ENCODE results near the gene SLC17A4. TPM values are rescaled to one million over a fixed set of nuclear protein-coding genes. Genes with fewer than 3 reads are reported as not detected.

Gene SLC17A4
- polyA plus RNA-seq, 1 donor from 2014 or later: 0.28 TPM

GRCh38 chr6:25787428-25787827, 32.9 kb downstream of the SLC17A4 start:
- H3K4me2 ChIP-seq (ENCODE audit: low read length): no peak overlapping the region
- H3F3A ChIP-seq (ENCODE audit: insufficient read depth, low read length, poor library complexity, severe bottlenecking): no peaks in the 10 kb centered on the region
- H3K27me3 ChIP-seq (ENCODE audit: insufficient read depth, low read depth, low read length): no peaks in the 10 kb centered on the region
- H3K9me3 ChIP-seq (ENCODE audit: low read length): no peaks in the 10 kb centered on the region
- H2AFZ ChIP-seq (ENCODE audit: low read depth, low read length): no peak overlapping the region
- H3K9me2 ChIP-seq (ENCODE audit: insufficient read depth, low read length): no peaks in the 10 kb centered on the region
- H4K20me1 ChIP-seq (ENCODE audit: insufficient read depth): no peaks in the 10 kb centered on the region
- no peaks in the 10 kb centered on the region for H3K36me3 ChIP-seq (ENCODE audit: insufficient read depth, low read length)
- H3K27ac ChIP-seq (ENCODE audit: low read length): no peak overlapping the region
- H3K4me3 ChIP-seq (ENCODE audit: low read length): no peak overlapping the region
- no peaks in the 10 kb centered on the region for H3K79me2 ChIP-seq (replicated peaks; ENCODE audit: insufficient read depth, low read length)
- no peak overlapping the region for H3K9ac ChIP-seq (ENCODE audit: low read length)
- TF ChIP-seq SMC3 (conservative IDR thresholded peaks at IDR 0.05; ENCODE audit: poor library complexity): no peak
- TF ChIP-seq EP300 (conservative IDR thresholded peaks at IDR 0.05; ENCODE audit: poor library complexity, severe bottlenecking): no peak
- TF ChIP-seq POLR2AphosphoS5 (IDR thresholded peaks at IDR 0.05): no peak
- no peak for TF ChIP-seq EZH2 (IDR thresholded peaks at IDR 0.05; ENCODE audit: borderline replicate concordance, insufficient read depth, low read length, poor library complexity, severe bottlenecking)
- TF ChIP-seq TAF1 (IDR thresholded peaks at IDR 0.05; ENCODE audit: low read depth): no peak
- TF ChIP-seq MXI1 (conservative IDR thresholded peaks at IDR 0.05; ENCODE audit: poor library complexity, severe bottlenecking): no peak
- no peak for TF ChIP-seq RAD21 (conservative IDR thresholded peaks at IDR 0.05)
- TF ChIP-seq, protein P1, sequence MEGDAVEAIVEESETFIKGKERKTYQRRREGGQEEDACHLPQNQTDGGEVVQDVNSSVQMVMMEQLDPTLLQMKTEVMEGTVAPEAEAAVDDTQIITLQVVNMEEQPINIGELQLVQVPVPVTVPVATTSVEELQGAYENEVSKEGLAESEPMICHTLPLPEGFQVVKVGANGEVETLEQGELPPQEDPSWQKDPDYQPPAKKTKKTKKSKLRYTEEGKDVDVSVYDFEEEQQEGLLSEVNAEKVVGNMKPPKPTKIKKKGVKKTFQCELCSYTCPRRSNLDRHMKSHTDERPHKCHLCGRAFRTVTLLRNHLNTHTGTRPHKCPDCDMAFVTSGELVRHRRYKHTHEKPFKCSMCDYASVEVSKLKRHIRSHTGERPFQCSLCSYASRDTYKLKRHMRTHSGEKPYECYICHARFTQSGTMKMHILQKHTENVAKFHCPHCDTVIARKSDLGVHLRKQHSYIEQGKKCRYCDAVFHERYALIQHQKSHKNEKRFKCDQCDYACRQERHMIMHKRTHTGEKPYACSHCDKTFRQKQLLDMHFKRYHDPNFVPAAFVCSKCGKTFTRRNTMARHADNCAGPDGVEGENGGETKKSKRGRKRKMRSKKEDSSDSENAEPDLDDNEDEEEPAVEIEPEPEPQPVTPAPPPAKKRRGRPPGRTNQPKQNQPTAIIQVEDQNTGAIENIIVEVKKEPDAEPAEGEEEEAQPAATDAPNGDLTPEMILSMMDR (IDR thresholded peaks at IDR 0.05; ENCODE audit: poor library complexity, severe bottlenecking): no peak
- TF ChIP-seq, protein P2, sequence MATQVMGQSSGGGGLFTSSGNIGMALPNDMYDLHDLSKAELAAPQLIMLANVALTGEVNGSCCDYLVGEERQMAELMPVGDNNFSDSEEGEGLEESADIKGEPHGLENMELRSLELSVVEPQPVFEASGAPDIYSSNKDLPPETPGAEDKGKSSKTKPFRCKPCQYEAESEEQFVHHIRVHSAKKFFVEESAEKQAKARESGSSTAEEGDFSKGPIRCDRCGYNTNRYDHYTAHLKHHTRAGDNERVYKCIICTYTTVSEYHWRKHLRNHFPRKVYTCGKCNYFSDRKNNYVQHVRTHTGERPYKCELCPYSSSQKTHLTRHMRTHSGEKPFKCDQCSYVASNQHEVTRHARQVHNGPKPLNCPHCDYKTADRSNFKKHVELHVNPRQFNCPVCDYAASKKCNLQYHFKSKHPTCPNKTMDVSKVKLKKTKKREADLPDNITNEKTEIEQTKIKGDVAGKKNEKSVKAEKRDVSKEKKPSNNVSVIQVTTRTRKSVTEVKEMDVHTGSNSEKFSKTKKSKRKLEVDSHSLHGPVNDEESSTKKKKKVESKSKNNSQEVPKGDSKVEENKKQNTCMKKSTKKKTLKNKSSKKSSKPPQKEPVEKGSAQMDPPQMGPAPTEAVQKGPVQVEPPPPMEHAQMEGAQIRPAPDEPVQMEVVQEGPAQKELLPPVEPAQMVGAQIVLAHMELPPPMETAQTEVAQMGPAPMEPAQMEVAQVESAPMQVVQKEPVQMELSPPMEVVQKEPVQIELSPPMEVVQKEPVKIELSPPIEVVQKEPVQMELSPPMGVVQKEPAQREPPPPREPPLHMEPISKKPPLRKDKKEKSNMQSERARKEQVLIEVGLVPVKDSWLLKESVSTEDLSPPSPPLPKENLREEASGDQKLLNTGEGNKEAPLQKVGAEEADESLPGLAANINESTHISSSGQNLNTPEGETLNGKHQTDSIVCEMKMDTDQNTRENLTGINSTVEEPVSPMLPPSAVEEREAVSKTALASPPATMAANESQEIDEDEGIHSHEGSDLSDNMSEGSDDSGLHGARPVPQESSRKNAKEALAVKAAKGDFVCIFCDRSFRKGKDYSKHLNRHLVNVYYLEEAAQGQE (IDR thresholded peaks at IDR 0.05; ENCODE audit: borderline replicate concordance): no peak

DNA sequence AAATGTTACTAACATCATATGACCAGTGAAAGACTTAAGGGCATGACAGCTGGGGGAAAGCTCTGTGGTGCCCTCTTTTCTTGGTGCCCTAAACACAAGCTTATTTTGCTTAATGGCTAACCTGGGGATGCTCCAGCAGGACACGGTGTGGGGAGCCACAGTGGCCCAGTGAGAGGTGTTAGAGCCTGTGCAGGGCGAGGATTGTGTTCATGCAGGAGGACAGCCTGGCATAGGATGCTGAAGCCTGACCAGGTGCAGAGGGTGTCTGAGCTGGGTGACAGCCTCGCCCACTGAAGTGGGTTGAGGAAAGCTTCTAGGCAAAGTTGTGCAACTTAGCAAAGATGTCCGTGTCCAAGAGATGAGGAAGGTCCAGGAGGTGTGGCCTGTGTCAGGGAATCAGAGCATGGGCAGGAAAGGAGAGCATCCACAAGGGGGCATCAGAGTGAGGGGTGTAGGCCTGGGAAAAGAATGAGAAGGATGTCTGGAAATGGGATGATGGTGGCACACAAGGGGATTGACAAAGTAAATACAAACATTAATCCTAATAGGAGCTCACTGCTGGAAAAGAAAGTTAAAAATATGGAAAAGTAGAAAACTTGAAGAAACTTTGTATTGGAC, 33.9 kb downstream of the SLC17A4 start:
- H3K4me3 ChIP-seq (ENCODE audit: low read length): no peak overlapping the region
- no peak overlapping the region for H3K4me2 ChIP-seq (ENCODE audit: low read length)
- H3K9me2 ChIP-seq (ENCODE audit: insufficient read depth, low read length): no peaks in the 10 kb centered on the region
- no peaks in the 10 kb centered on the region for H4K20me1 ChIP-seq (ENCODE audit: insufficient read depth)
- no peak overlapping the region for H2AFZ ChIP-seq (ENCODE audit: low read depth, low read length)
- TF ChIP-seq POLR2AphosphoS5 (IDR thresholded peaks at IDR 0.05) (no peak), RAD21 (conservative IDR thresholded peaks at IDR 0.05) (no peak), EZH2 (IDR thresholded peaks at IDR 0.05; ENCODE audit: borderline replicate concordance, insufficient read depth, low read length, poor library complexity, severe bottlenecking) (no peak), SMC3 (conservative IDR thresholded peaks at IDR 0.05; ENCODE audit: poor library complexity) (no peak), MXI1 (conservative IDR thresholded peaks at IDR 0.05; ENCODE audit: poor library complexity, severe bottlenecking) (no peak), EP300 (conservative IDR thresholded peaks at IDR 0.05; ENCODE audit: poor library complexity, severe bottlenecking) (no peak), TAF1 (IDR thresholded peaks at IDR 0.05; ENCODE audit: low read depth) (no peak)
- TF ChIP-seq, protein P2 (IDR thresholded peaks at IDR 0.05; ENCODE audit: borderline replicate concordance): no peak
- TF ChIP-seq, protein P1 (IDR thresholded peaks at IDR 0.05; ENCODE audit: poor library complexity, severe bottlenecking): no peak
- no peaks in the 10 kb centered on the region for H3F3A ChIP-seq (ENCODE audit: insufficient read depth, low read length, poor library complexity, severe bottlenecking)
- H3K9ac ChIP-seq (ENCODE audit: low read length): no peak overlapping the region
- no peaks in the 10 kb centered on the region for H3K27me3 ChIP-seq (ENCODE audit: insufficient read depth, low read depth, low read length)
- no peak overlapping the region for H3K27ac ChIP-seq (ENCODE audit: low read length)
- no peaks in the 10 kb centered on the region for H3K36me3 ChIP-seq (ENCODE audit: insufficient read depth, low read length)
- H3K79me2 ChIP-seq (replicated peaks; ENCODE audit: insufficient read depth, low read length): no peaks in the 10 kb centered on the region
- no peaks in the 10 kb centered on the region for H3K9me3 ChIP-seq (ENCODE audit: low read length)
